ENCODE measurements around the gene AKNA.

The AKNA gene

GRCh38 chr9:114362394-114362793 lies 25.4 kb downstream of the AKNA start:
- no peak for DNase-seq (ENCODE audit: low spot score)

- DNase-seq (ENCODE audit: low spot score) = no peak
Measured at GRCh38 chr9:114361542-114361941, 26.2 kb downstream of the AKNA start.

GRCh38 chr9:114359801-114360200 lies 28.0 kb downstream of the AKNA start:
- no peak for DNase-seq (ENCODE audit: low spot score)

GRCh38 chr9:114357911-114358328 lies 29.9 kb downstream of the AKNA start:
- no peak for DNase-seq (ENCODE audit: low spot score)

- DNase-seq (ENCODE audit: low spot score) = no peak
Measured at GRCh38 chr9:114357360-114357759, 30.4 kb downstream of the AKNA start.

- DNase-seq (ENCODE audit: low spot score) = no peak
Measured at GRCh38 chr9:114356792-114357191, 31.0 kb downstream of the AKNA start.

GRCh38 chr9:114355821-114356220 lies 32.0 kb downstream of the AKNA start:
- no peak for DNase-seq (ENCODE audit: low spot score)

- DNase-seq (ENCODE audit: low spot score) = no peak
Measured at GRCh38 chr9:114351932-114352331, 35.9 kb downstream of the AKNA start.

- DNase-seq (ENCODE audit: low spot score) = no peak
Measured at GRCh38 chr9:114350636-114351401, 37.0 kb downstream of the AKNA start.

GRCh38 chr9:114349713-114350480 lies 37.9 kb downstream of the AKNA start:
- no peak for DNase-seq (ENCODE audit: low spot score)

GRCh38 chr9:114348906-114349482 lies 38.8 kb downstream of the AKNA start:
- peak; percentile 100 for DNase-seq (ENCODE audit: low spot score)

GRCh38 chr9:114348261-114348905 lies 39.4 kb downstream of the AKNA start:
- DNase-seq (ENCODE audit: low spot score) = peak; percentile 3

- no peak for DNase-seq (ENCODE audit: low spot score)
Measured at GRCh38 chr9:114347675-114348074, 40.1 kb downstream of the AKNA start.

GRCh38 chr9:114346146-114346545 lies 41.6 kb downstream of the AKNA start:
- no peak for DNase-seq (ENCODE audit: low spot score)

- DNase-seq (ENCODE audit: low spot score) = no peak
Measured at GRCh38 chr9:114345493-114346065, 42.2 kb downstream of the AKNA start.

- peak; percentile 66 for DNase-seq (ENCODE audit: low spot score)
Measured at GRCh38 chr9:114344692-114345091, 43.1 kb downstream of the AKNA start.

GRCh38 chr9:114344188-114344566 lies 43.6 kb downstream of the AKNA start:
- DNase-seq (ENCODE audit: low spot score) = no peak

GRCh38 chr9:114343471-114344187 lies 44.2 kb downstream of the AKNA start:
- DNase-seq (ENCODE audit: low spot score) = no peak

GRCh38 chr9:114342755-114343440 lies 44.9 kb downstream of the AKNA start:
- DNase-seq (ENCODE audit: low spot score) = no peak

- no peak for DNase-seq (ENCODE audit: low spot score)
Measured at GRCh38 chr9:114341991-114342390, 45.8 kb downstream of the AKNA start.

Measured in kidney tubule cell (primary cell).